HepG2 (cell line): ENCODE measurements around the gene TCOF1. TPM values are rescaled to one million over a fixed set of nuclear protein-coding genes. Genes with fewer than 3 reads are reported as not detected.
A peak's percentile ranks its signal among the peaks of the same experiment; 100 is the strongest.

Experiments
- ATAC-seq: fragments of 200-7000 bp; cut with Tn5 transposase; 3 replicates; pipeline ENCODE4 v1.9.1; 2020; ENCODE audit warnings: mild to moderate bottlenecking, moderate library complexity
- BruUV-seq: library from RNA; stranded (reverse); fragments of 400-500 nt; replicated peaks from 2 replicates; lab custom pipeline; 2021; lab: Mats Ljungman, UMichigan
- CTCF ChIA-PET: fragments of 300-600 bp; formaldehyde crosslinking; extraction: SDS; loops from one replicate; lab custom pipeline; 2021; ENCODE audit warnings: low total read pairs, inconsistent platforms, low intra/inter-chr PET ratio; lab: Yijun Ruan, JAX
- POLR2A ChIA-PET: fragments of 350-600 bp; sonication (Branson Sonifier 250); formaldehyde crosslinking; loops from one replicate; lab custom pipeline; 2020; ENCODE audit warnings: antibody characterized with exemption, inconsistent platforms; lab: Yijun Ruan, JAX
- DNase-seq: peaks from one replicate; pipeline ENCODE4 v3.0.0-alpha.2; 2015; ENCODE audit warnings: low spot score
- FAIRE-seq: peaks from 3 replicates; lab custom pipeline; 2011; peaks lifted over from hg19 to GRCh38; lab: Jason Lieb, UNC
- H2AFZ ChIP-seq: one replicate; pipeline ENCODE4 v1.6.1; 2011; ENCODE audit warnings: low read length, inconsistent platforms
- H3K27ac ChIP-seq: fragments of 300-600 bp; 3 replicates; pipeline ENCODE4 v1.8.0; 2011; ENCODE audit warnings: mixed run types, mild to moderate bottlenecking, mixed read lengths, low read length, inconsistent platforms; ENCODE audit not compliant: insufficient read depth; ENCODE audit errors: extremely low read length
- H3K27me3 ChIP-seq, 2 experiments: fragments of 200-600 bp in 1 of 2; 2 replicates in 1 of 2; 3 replicates in 1 of 2; pipeline versions ENCODE4 v1.6.0 to v1.8.0; 2011; ENCODE audit warnings: low read length in 2 of 2, mild to moderate bottlenecking in 2 of 2, moderate library complexity in 2 of 2, inconsistent platforms in 1 of 2; ENCODE audit not compliant: insufficient read depth in 2 of 2, control insufficient read depth in 1 of 2
- H3K36me3 ChIP-seq, 2 experiments: fragments of 200-600 bp in 1 of 2; replicated peaks in 1 of 2; 2 replicates in 1 of 2; 3 replicates in 1 of 2; pipeline versions ENCODE4 v1.5.1 to v1.8.0; 2011; ENCODE audit warnings: low read length in 2 of 2, inconsistent platforms in 1 of 2; ENCODE audit not compliant: insufficient read depth in 2 of 2, control insufficient read depth in 1 of 2
- H3K4me1 ChIP-seq: 2 replicates; pipeline ENCODE4 v1.5.1; 2012; ENCODE audit warnings: low read length, inconsistent platforms; ENCODE audit not compliant: insufficient read depth
- H3K4me2 ChIP-seq: 2 replicates; pipeline ENCODE4 v1.6.0; 2011; ENCODE audit warnings: low read depth, low read length, inconsistent platforms
- H3K4me3 ChIP-seq, 3 experiments: fragments of 200-600 bp in 1 of 3; sonication (generic), shearing (Covaris generic) in 1 of 3; replicated peaks in 1 of 3; 2 replicates each; pipeline ENCODE4 v1.5.1; 2011 to 2016; ENCODE audit warnings: low read length in 3 of 3, inconsistent platforms in 2 of 3, low read depth in 2 of 3, mild to moderate bottlenecking in 2 of 3, control low read depth in 1 of 3, mixed read lengths in 1 of 3; ENCODE audit not compliant: insufficient read depth in 1 of 3
- H3K79me2 ChIP-seq: one replicate; pipeline ENCODE4 v1.6.1; 2011; ENCODE audit warnings: low read length, inconsistent platforms; ENCODE audit not compliant: insufficient read depth
- H3K9ac ChIP-seq: 2 replicates; pipeline ENCODE4 v1.6.0; 2011; ENCODE audit warnings: mild to moderate bottlenecking, low read depth, low read length, inconsistent platforms; ENCODE audit not compliant: insufficient read depth
- H3K9me3 ChIP-seq: 2 replicates; pipeline ENCODE4 v1.5.1; 2012; ENCODE audit warnings: mild to moderate bottlenecking, low read length
- H4K20me1 ChIP-seq: 2 replicates; pipeline ENCODE4 v1.6.0; 2011; ENCODE audit warnings: inconsistent platforms, mild to moderate bottlenecking, low read length, moderate library complexity; ENCODE audit not compliant: insufficient read depth
- AGO1 ChIP-seq: fragments of 200-400 bp; formaldehyde crosslinking; IDR thresholded peaks from 2 replicates; pipeline ENCODE4 v1.6.1; 2017; ENCODE audit warnings: mild to moderate bottlenecking, low read depth, low read length, moderate library complexity; ENCODE audit not compliant: poor library complexity, severe bottlenecking
- FOXA1 ChIP-seq, 2 experiments: fragments of 450-650 bp in 1 of 2; sonication (generic) in 1 of 2; formaldehyde crosslinking in 1 of 2; IDR thresholded peaks; 2 replicates each; pipeline versions ENCODE4 v1.4.0 to v1.6.1; 2016 to 2020; ENCODE audit warnings: missing genetic modification reagents in 1 of 2
- JUND ChIP-seq: sonication (generic); formaldehyde crosslinking; IDR thresholded peaks from 2 replicates; pipeline ENCODE4 v1.8.0; 2022; ENCODE audit warnings: mild to moderate bottlenecking, missing genetic modification reagents
- LCORL ChIP-seq, 2 experiments: fragments of 450-650 bp in 1 of 2; sonication (generic) in 1 of 2; formaldehyde crosslinking in 1 of 2; IDR thresholded peaks; 2 replicates each; pipeline versions ENCODE4 v1.5.0 to v1.6.1; 2017 to 2020; ENCODE audit warnings: antibody characterized with exemption in 1 of 2, missing genetic modification reagents in 1 of 2
- MIER3 ChIP-seq: IDR thresholded peaks from 2 replicates; pipeline ENCODE4 v1.6.1; 2016; ENCODE audit warnings: missing compliant biosample characterization, borderline replicate concordance
- NFYB ChIP-seq: sonication (generic); formaldehyde crosslinking; IDR thresholded peaks from 2 replicates; pipeline ENCODE4 v1.4.0; 2020; ENCODE audit warnings: missing genetic modification reagents
- PCBP1 ChIP-seq: fragments of 200-400 bp; formaldehyde crosslinking; IDR thresholded peaks from 2 replicates; pipeline ENCODE4 v1.6.1; 2017; ENCODE audit warnings: mild to moderate bottlenecking, low read depth, low read length, borderline replicate concordance
- ZNF230 ChIP-seq: sonication (generic); formaldehyde crosslinking; IDR thresholded peaks from 2 replicates; pipeline ENCODE4 v1.4.0; 2020; ENCODE audit warnings: mild to moderate bottlenecking, missing genetic modification reagents
- ZNF709 ChIP-seq: sonication (generic); formaldehyde crosslinking; IDR thresholded peaks from 2 replicates; pipeline ENCODE4 v1.5.0; 2020; ENCODE audit warnings: mild to moderate bottlenecking, missing genetic modification reagents
- ZSCAN9 ChIP-seq: IDR thresholded peaks from 2 replicates; pipeline ENCODE4 v1.6.1; 2016; ENCODE audit warnings: borderline replicate concordance
- WGBS: methylation state at CpG from one replicate; pipeline ENCODE4 v1.1.6; 2017; ENCODE audit warnings: low lambda C conversion rate; 5-methylcytosine and 5-hydroxymethylcytosine counted together
- in situ Hi-C: cut with HindIII; loops from 2 replicates; pipeline ENCODE4 v1.10.0; 2017; ENCODE audit warnings: low pct_unique_long_range_greater_than_20kb; ENCODE audit not compliant: extremely low pct_ligation_motif_present
- intact Hi-C: fragments of 100-400 bp; cut with micrococcal nuclease; formaldehyde crosslinking; loops from one replicate; pipeline ENCODE4 v1.10.0; 2022; ENCODE audit not compliant: unreplicated experiment
- polyA plus RNA-seq, 8 experiments: library from polyadenylated mRNA; depleted of rRNA in 3 of 8; stranded (reverse) in 7 of 8; unstranded in 1 of 8; fragments of >200 nt; fragmentation: Illumina TruSeq in 4 of 8; extraction: Trizol in 4 of 8; gene quantifications; 2 replicates each; pipeline versions ENCODE4 v1.2.1 to v1.2.3, GENCODE V29; 2011 to 2016; ENCODE audit warnings: low read depth in 4 of 8, missing spikeins in 1 of 8, mixed read lengths in 1 of 8; ENCODE audit not compliant: insufficient read depth in 1 of 8
- total RNA-seq, 5 experiments: library from RNA; depleted of rRNA; stranded (reverse); fragments of >200 nt; fragmentation: Illumina TruSeq; extraction: Trizol; gene quantifications; 2 replicates each; pipeline ENCODE4 v1.2.3, GENCODE V29; 2016; ENCODE audit warnings: low read depth in 1 of 5
- TF ChIP-seq, protein P1 (sequence below): sonication (generic); formaldehyde crosslinking; conservative IDR thresholded peaks from 2 replicates; pipeline ENCODE4 v1.8.0; 2022; ENCODE audit warnings: missing genetic modification reagents
- TF ChIP-seq, protein P2 (sequence below): sonication (generic); formaldehyde crosslinking; IDR thresholded peaks from 2 replicates; pipeline ENCODE4 v1.5.1; 2020; ENCODE audit warnings: missing genetic modification reagents, mild to moderate bottlenecking, borderline replicate concordance
- TF ChIP-seq, protein P3 (sequence below): sonication (generic); formaldehyde crosslinking; IDR thresholded peaks from 2 replicates; pipeline ENCODE4 v1.9.0; 2021; ENCODE audit warnings: missing genetic modification reagents, borderline replicate concordance
- TF ChIP-seq, protein P4 (sequence below): sonication (generic); formaldehyde crosslinking; IDR thresholded peaks from 2 replicates; pipeline ENCODE4 v1.4.0; 2020; ENCODE audit warnings: missing genetic modification reagents, borderline replicate concordance

The TCOF1 gene
- total and polyA plus RNA-seq, 2 of the 13 experiments (the other 11 are each of a cell fraction or from before 2014, with no cell fraction given): 10.1 to 41.6 TPM

DNA sequence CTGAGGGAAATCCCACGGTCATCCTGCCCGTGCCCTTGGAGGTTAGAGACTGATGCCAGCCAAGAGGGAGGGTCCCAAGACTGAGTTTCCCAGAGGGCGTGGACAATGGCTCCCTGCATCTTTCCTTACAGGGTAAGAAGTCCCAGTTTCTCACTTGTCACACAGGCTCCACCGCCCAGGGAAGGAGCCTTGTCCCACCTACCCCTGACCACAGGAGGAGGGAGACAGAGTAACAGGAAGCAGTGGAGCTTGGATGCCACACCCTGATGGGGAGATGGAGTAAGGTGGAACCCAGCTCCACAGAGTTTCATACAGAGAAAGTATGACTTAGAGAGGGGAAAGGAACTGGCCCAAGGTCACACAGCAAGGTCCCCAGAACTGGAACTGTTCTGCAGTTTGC, 64.6 kb downstream of the TCOF1 start:
- CTCF ChIA-PET: no interaction called here
- no peak for DNase-seq
- no peaks in the 10 kb centered on the region for H3K36me3 ChIP-seq
- TF ChIP-seq AGO1 (no peak), LCORL (IDR thresholded peaks at IDR 0.05) (no peak), LCORL (CRISPR knock-in tag; IDR thresholded peaks at IDR 0.05) (no peak), JUND (CRISPR knock-in tag) (no peak), PCBP1 (no peak), ZNF709 (CRISPR knock-in tag) (no peak), NFYB (CRISPR knock-in tag) (no peak), ZNF230 (CRISPR knock-in tag) (no peak), ZSCAN9 (CRISPR knock-in tag) (no peak), MIER3 (no peak), FOXA1 (IDR thresholded peaks at IDR 0.05) (no peak), FOXA1 (CRISPR knock-in tag; IDR thresholded peaks at IDR 0.05) (no peak)
- TF ChIP-seq, protein P1, sequence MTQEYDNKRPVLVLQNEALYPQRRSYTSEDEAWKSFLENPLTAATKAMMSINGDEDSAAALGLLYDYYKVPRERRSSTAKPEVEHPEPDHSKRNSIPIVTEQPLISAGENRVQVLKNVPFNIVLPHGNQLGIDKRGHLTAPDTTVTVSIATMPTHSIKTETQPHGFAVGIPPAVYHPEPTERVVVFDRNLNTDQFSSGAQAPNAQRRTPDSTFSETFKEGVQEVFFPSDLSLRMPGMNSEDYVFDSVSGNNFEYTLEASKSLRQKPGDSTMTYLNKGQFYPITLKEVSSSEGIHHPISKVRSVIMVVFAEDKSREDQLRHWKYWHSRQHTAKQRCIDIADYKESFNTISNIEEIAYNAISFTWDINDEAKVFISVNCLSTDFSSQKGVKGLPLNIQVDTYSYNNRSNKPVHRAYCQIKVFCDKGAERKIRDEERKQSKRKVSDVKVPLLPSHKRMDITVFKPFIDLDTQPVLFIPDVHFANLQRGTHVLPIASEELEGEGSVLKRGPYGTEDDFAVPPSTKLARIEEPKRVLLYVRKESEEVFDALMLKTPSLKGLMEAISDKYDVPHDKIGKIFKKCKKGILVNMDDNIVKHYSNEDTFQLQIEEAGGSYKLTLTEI (CRISPR knock-in tag): no peak
- TF ChIP-seq, protein P2, sequence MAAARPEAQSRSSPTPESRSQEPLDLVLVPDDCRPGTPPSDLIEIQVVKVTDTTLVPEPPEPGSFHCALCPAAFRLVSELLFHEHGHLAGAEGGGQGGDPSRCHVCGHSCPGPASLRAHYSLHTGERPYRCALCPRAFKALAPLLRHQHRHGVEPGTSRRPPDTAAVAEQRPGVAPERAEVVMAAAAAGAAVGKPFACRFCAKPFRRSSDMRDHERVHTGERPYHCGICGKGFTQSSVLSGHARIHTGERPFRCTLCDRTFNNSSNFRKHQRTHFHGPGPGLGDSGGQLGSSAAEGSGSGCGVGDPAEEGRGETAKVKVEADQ (CRISPR knock-in tag): no peak
- TF ChIP-seq, protein P3, sequence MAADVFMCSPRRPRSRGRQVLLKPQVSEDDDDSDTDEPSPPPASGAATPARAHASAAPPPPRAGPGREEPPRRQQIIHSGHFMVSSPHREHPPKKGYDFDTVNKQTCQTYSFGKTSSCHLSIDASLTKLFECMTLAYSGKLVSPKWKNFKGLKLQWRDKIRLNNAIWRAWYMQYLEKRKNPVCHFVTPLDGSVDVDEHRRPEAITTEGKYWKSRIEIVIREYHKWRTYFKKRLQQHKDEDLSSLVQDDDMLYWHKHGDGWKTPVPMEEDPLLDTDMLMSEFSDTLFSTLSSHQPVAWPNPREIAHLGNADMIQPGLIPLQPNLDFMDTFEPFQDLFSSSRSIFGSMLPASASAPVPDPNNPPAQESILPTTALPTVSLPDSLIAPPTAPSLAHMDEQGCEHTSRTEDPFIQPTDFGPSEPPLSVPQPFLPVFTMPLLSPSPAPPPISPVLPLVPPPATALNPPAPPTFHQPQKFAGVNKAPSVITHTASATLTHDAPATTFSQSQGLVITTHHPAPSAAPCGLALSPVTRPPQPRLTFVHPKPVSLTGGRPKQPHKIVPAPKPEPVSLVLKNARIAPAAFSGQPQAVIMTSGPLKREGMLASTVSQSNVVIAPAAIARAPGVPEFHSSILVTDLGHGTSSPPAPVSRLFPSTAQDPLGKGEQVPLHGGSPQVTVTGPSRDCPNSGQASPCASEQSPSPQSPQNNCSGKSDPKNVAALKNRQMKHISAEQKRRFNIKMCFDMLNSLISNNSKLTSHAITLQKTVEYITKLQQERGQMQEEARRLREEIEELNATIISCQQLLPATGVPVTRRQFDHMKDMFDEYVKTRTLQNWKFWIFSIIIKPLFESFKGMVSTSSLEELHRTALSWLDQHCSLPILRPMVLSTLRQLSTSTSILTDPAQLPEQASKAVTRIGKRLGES (CRISPR knock-in tag): no peak
- TF ChIP-seq, protein P4, sequence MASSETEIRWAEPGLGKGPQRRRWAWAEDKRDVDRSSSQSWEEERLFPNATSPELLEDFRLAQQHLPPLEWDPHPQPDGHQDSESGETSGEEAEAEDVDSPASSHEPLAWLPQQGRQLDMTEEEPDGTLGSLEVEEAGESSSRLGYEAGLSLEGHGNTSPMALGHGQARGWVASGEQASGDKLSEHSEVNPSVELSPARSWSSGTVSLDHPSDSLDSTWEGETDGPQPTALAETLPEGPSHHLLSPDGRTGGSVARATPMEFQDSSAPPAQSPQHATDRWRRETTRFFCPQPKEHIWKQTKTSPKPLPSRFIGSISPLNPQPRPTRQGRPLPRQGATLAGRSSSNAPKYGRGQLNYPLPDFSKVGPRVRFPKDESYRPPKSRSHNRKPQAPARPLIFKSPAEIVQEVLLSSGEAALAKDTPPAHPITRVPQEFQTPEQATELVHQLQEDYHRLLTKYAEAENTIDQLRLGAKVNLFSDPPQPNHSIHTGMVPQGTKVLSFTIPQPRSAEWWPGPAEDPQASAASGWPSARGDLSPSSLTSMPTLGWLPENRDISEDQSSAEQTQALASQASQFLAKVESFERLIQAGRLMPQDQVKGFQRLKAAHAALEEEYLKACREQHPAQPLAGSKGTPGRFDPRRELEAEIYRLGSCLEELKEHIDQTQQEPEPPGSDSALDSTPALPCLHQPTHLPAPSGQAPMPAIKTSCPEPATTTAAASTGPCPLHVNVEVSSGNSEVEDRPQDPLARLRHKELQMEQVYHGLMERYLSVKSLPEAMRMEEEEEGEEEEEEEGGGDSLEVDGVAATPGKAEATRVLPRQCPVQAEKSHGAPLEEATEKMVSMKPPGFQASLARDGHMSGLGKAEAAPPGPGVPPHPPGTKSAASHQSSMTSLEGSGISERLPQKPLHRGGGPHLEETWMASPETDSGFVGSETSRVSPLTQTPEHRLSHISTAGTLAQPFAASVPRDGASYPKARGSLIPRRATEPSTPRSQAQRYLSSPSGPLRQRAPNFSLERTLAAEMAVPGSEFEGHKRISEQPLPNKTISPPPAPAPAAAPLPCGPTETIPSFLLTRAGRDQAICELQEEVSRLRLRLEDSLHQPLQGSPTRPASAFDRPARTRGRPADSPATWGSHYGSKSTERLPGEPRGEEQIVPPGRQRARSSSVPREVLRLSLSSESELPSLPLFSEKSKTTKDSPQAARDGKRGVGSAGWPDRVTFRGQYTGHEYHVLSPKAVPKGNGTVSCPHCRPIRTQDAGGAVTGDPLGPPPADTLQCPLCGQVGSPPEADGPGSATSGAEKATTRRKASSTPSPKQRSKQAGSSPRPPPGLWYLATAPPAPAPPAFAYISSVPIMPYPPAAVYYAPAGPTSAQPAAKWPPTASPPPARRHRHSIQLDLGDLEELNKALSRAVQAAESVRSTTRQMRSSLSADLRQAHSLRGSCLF (CRISPR knock-in tag): no peak

More for the DNA sequence above, 64.6 kb downstream of the TCOF1 start:
- ATAC-seq (peak; percentile 47; the same call in 2 of the 3 replicates), FAIRE-seq (no peak)
- no peak overlapping the region for H3K9ac ChIP-seq
- no TSS peak for BruUV-seq
- in situ Hi-C loops: no loop called here
- H3K79me2 ChIP-seq: no peaks in the 10 kb centered on the region
- POLR2A ChIA-PET: interaction anchor here (1.7 kb wide), 1 partner anchor 9 kb away, joined by 4 read pairs; the partner anchor contains the start of gene CD74
- H3K27ac ChIP-seq: no peak overlapping the region
- no peaks in the 10 kb centered on the region for H3K9me3 ChIP-seq
- H3K4me3 ChIP-seq: no peak overlapping the region
- no peaks in the 10 kb centered on the region for H3K27me3 ChIP-seq
- intact Hi-C loops: loop anchor here (10.0 kb wide), 1 partner anchor 277 kb away; no protein-coding TSS in a partner anchor
- H3K4me2 ChIP-seq: no peak overlapping the region
- no peaks in the 10 kb centered on the region for H4K20me1 ChIP-seq
- WGBS: 28% methylated on average over 4 of the region's 4 CpGs
- peaks cover 4% of the 10 kb centered on the region; the same call in 1 of the 2 replicates for H3K4me1 ChIP-seq
- H2AFZ ChIP-seq: no peak overlapping the region
